HepG2 (cell line): ENCODE data around the gene RNF38. TPM values are rescaled to one million over a fixed set of nuclear protein-coding genes. Genes with fewer than 3 reads are reported as not detected.

Source experiments
- ATAC-seq: fragments of 200-7000 bp; cut with Tn5 transposase; 3 replicates; pipeline ENCODE4 v1.9.1; 2020; ENCODE audit warnings: mild to moderate bottlenecking, moderate library complexity
- BruUV-seq: library from RNA; stranded (reverse); fragments of 400-500 nt; replicated peaks from 2 replicates; lab custom pipeline; 2021; lab: Mats Ljungman, UMichigan
- CTCF ChIA-PET: fragments of 300-600 bp; formaldehyde crosslinking; extraction: SDS; loops from one replicate; lab custom pipeline; 2021; ENCODE audit warnings: low total read pairs, inconsistent platforms, low intra/inter-chr PET ratio; lab: Yijun Ruan, JAX
- POLR2A ChIA-PET: fragments of 350-600 bp; sonication (Branson Sonifier 250); formaldehyde crosslinking; loops from one replicate; lab custom pipeline; 2020; ENCODE audit warnings: antibody characterized with exemption, inconsistent platforms; lab: Yijun Ruan, JAX
- DNase-seq: peaks from one replicate; pipeline ENCODE4 v3.0.0-alpha.2; 2015; ENCODE audit warnings: low spot score
- FAIRE-seq: peaks from 3 replicates; lab custom pipeline; 2011; peaks lifted over from hg19 to GRCh38; lab: Jason Lieb, UNC
- H2AFZ ChIP-seq: one replicate; pipeline ENCODE4 v1.6.1; 2011; ENCODE audit warnings: low read length, inconsistent platforms
- H3K27ac ChIP-seq: fragments of 300-600 bp; 3 replicates; pipeline ENCODE4 v1.8.0; 2011; ENCODE audit warnings: mixed run types, mild to moderate bottlenecking, mixed read lengths, low read length, inconsistent platforms; ENCODE audit not compliant: insufficient read depth; ENCODE audit errors: extremely low read length
- H3K27me3 ChIP-seq, 2 experiments: fragments of 200-600 bp in 1 of 2; 2 replicates in 1 of 2; 3 replicates in 1 of 2; pipeline versions ENCODE4 v1.6.0 to v1.8.0; 2011; ENCODE audit warnings: low read length in 2 of 2, mild to moderate bottlenecking in 2 of 2, moderate library complexity in 2 of 2, inconsistent platforms in 1 of 2; ENCODE audit not compliant: insufficient read depth in 2 of 2, control insufficient read depth in 1 of 2
- H3K36me3 ChIP-seq, 2 experiments: fragments of 200-600 bp in 1 of 2; replicated peaks in 1 of 2; 2 replicates in 1 of 2; 3 replicates in 1 of 2; pipeline versions ENCODE4 v1.5.1 to v1.8.0; 2011; ENCODE audit warnings: low read length in 2 of 2, inconsistent platforms in 1 of 2; ENCODE audit not compliant: insufficient read depth in 2 of 2, control insufficient read depth in 1 of 2
- H3K4me1 ChIP-seq: 2 replicates; pipeline ENCODE4 v1.5.1; 2012; ENCODE audit warnings: low read length, inconsistent platforms; ENCODE audit not compliant: insufficient read depth
- H3K4me2 ChIP-seq: 2 replicates; pipeline ENCODE4 v1.6.0; 2011; ENCODE audit warnings: low read depth, low read length, inconsistent platforms
- H3K4me3 ChIP-seq, 3 experiments: fragments of 200-600 bp in 1 of 3; sonication (generic), shearing (Covaris generic) in 1 of 3; replicated peaks in 1 of 3; 2 replicates each; pipeline ENCODE4 v1.5.1; 2011 to 2016; ENCODE audit warnings: low read length in 3 of 3, inconsistent platforms in 2 of 3, low read depth in 2 of 3, mild to moderate bottlenecking in 2 of 3, control low read depth in 1 of 3, mixed read lengths in 1 of 3; ENCODE audit not compliant: insufficient read depth in 1 of 3
- H3K79me2 ChIP-seq: one replicate; pipeline ENCODE4 v1.6.1; 2011; ENCODE audit warnings: low read length, inconsistent platforms; ENCODE audit not compliant: insufficient read depth
- H3K9ac ChIP-seq: 2 replicates; pipeline ENCODE4 v1.6.0; 2011; ENCODE audit warnings: mild to moderate bottlenecking, low read depth, low read length, inconsistent platforms; ENCODE audit not compliant: insufficient read depth
- H3K9me3 ChIP-seq: 2 replicates; pipeline ENCODE4 v1.5.1; 2012; ENCODE audit warnings: mild to moderate bottlenecking, low read length
- H4K20me1 ChIP-seq: 2 replicates; pipeline ENCODE4 v1.6.0; 2011; ENCODE audit warnings: inconsistent platforms, mild to moderate bottlenecking, low read length, moderate library complexity; ENCODE audit not compliant: insufficient read depth
- BCL6 ChIP-seq: IDR thresholded peaks from 2 replicates; pipeline ENCODE4 v1.6.1; 2016; ENCODE audit warnings: missing genetic modification reagents, missing compliant biosample characterization
- CEBPB ChIP-seq: IDR thresholded peaks from 2 replicates; pipeline ENCODE4 v1.6.1; 2011; ENCODE audit warnings: low read depth, low read length, improper control_type of control experiment, borderline replicate concordance
- FOXJ3 ChIP-seq: sonication (generic); formaldehyde crosslinking; IDR thresholded peaks from 2 replicates; pipeline ENCODE4 v1.4.0; 2020; ENCODE audit warnings: missing genetic modification reagents, mild to moderate bottlenecking, borderline replicate concordance
- GLI4 ChIP-seq: sonication (generic); formaldehyde crosslinking; IDR thresholded peaks from 2 replicates; pipeline ENCODE4 v1.5.1; 2020; ENCODE audit warnings: missing genetic modification reagents, mild to moderate bottlenecking, moderate library complexity, borderline replicate concordance
- NFE2 ChIP-seq: sonication (generic); formaldehyde crosslinking; IDR thresholded peaks from 2 replicates; pipeline ENCODE4 v1.4.0; 2020; ENCODE audit warnings: missing genetic modification reagents
- NR2F1 ChIP-seq, 2 experiments: fragments of 450-650 bp in 1 of 2; formaldehyde crosslinking in 1 of 2; IDR thresholded peaks; 2 replicates each; pipeline versions ENCODE4 v1.5.0 to v1.6.1; 2016 to 2020; ENCODE audit warnings: mild to moderate bottlenecking in 1 of 2, missing compliant biosample characterization in 1 of 2, missing genetic modification reagents in 1 of 2, moderate library complexity in 1 of 2
- ZFX ChIP-seq: sonication (generic); formaldehyde crosslinking; IDR thresholded peaks from 2 replicates; pipeline ENCODE4 v1.4.0; 2020; ENCODE audit warnings: mild to moderate bottlenecking, low read depth, missing genetic modification reagents, moderate library complexity
- ZNF850 ChIP-seq: sonication (generic); formaldehyde crosslinking; conservative IDR thresholded peaks from 2 replicates; pipeline ENCODE4 v1.9.0; 2021; ENCODE audit warnings: mild to moderate bottlenecking, missing genetic modification reagents
- WGBS: methylation state at CpG from one replicate; pipeline ENCODE4 v1.1.6; 2017; ENCODE audit warnings: low lambda C conversion rate; 5-methylcytosine and 5-hydroxymethylcytosine counted together
- in situ Hi-C: cut with HindIII; loops from 2 replicates; pipeline ENCODE4 v1.10.0; 2017; ENCODE audit warnings: low pct_unique_long_range_greater_than_20kb; ENCODE audit not compliant: extremely low pct_ligation_motif_present
- intact Hi-C: fragments of 100-400 bp; cut with micrococcal nuclease; formaldehyde crosslinking; loops from one replicate; pipeline ENCODE4 v1.10.0; 2022; ENCODE audit not compliant: unreplicated experiment
- polyA plus RNA-seq, 8 experiments: library from polyadenylated mRNA; depleted of rRNA in 3 of 8; stranded (reverse) in 7 of 8; unstranded in 1 of 8; fragments of >200 nt; fragmentation: Illumina TruSeq in 4 of 8; extraction: Trizol in 4 of 8; gene quantifications; 2 replicates each; pipeline versions ENCODE4 v1.2.1 to v1.2.3, GENCODE V29; 2011 to 2016; ENCODE audit warnings: low read depth in 4 of 8, missing spikeins in 1 of 8, mixed read lengths in 1 of 8; ENCODE audit not compliant: insufficient read depth in 1 of 8
- total RNA-seq, 5 experiments: library from RNA; depleted of rRNA; stranded (reverse); fragments of >200 nt; fragmentation: Illumina TruSeq; extraction: Trizol; gene quantifications; 2 replicates each; pipeline ENCODE4 v1.2.3, GENCODE V29; 2016; ENCODE audit warnings: low read depth in 1 of 5
- TF ChIP-seq, protein P1 (sequence below): sonication (generic); formaldehyde crosslinking; conservative IDR thresholded peaks from 2 replicates; pipeline ENCODE4 v1.8.0; 2022; ENCODE audit warnings: low read depth, missing genetic modification reagents

The RNF38 gene
- total and polyA plus RNA-seq, 2 of the 13 experiments (the other 11 are each of a cell fraction or from before 2014, with no cell fraction given): 9.1 to 32.1 TPM

DNA sequence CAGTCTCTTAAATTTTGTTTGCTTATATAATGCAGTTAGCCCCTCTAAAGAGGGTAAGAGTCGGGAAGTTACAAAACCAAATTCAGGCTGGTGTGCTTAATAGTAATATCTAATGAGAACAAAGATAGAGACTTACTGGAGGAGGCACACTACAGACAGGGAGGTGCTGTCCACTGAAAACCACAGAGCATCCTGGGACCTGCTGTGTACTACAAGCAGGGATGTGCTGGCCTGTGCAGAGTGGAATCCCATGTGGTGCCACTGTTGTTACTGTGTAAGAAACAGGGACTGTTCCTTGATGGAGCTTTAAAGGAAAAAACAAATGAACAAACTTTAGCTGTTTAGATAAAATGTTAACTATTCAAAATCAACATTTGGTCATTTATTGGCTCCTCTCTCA, 42.4 kb downstream of the RNF38 start:
- Histone ChIP-seq H3K36me3 (peaks cover 10 to 61% of the 10 kb centered on the region in 2 experiments), H4K20me1 (no peaks in the 10 kb centered on the region), H3K9ac (no peak overlapping the region), H3K27ac (no peak overlapping the region), H2AFZ (no peak overlapping the region), H3K79me2 (no peaks in the 10 kb centered on the region), H3K9me3 (no peaks in the 10 kb centered on the region), H3K4me3 (no peak overlapping the region), H3K4me2 (no peak overlapping the region), H3K27me3 (no peaks in the 10 kb centered on the region), H3K4me1 (no peaks in the 10 kb centered on the region)
- CTCF ChIA-PET: no interaction called here
- 92% methylated on average over 1 of the region's 1 CpG for WGBS
- no peak for ATAC-seq
- intact Hi-C loops (no loop called here), in situ Hi-C loops (no loop called here)
- no TSS peak for BruUV-seq
- POLR2A ChIA-PET: no interaction called here
- FAIRE-seq: no peak
- TF ChIP-seq NR2F1 (CRISPR knock-in tag; IDR thresholded peaks at IDR 0.05) (no peak), BCL6 (no peak), ZNF850 (CRISPR knock-in tag) (no peak), FOXJ3 (CRISPR knock-in tag) (no peak), ZFX (CRISPR knock-in tag) (no peak), GLI4 (CRISPR knock-in tag) (no peak)
- TF ChIP-seq, protein P1, sequence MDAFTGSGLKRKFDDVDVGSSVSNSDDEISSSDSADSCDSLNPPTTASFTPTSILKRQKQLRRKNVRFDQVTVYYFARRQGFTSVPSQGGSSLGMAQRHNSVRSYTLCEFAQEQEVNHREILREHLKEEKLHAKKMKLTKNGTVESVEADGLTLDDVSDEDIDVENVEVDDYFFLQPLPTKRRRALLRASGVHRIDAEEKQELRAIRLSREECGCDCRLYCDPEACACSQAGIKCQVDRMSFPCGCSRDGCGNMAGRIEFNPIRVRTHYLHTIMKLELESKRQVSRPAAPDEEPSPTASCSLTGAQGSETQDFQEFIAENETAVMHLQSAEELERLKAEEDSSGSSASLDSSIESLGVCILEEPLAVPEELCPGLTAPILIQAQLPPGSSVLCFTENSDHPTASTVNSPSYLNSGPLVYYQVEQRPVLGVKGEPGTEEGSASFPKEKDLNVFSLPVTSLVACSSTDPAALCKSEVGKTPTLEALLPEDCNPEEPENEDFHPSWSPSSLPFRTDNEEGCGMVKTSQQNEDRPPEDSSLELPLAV (CRISPR knock-in tag): no peak
- DNase-seq: no peak

DNA sequence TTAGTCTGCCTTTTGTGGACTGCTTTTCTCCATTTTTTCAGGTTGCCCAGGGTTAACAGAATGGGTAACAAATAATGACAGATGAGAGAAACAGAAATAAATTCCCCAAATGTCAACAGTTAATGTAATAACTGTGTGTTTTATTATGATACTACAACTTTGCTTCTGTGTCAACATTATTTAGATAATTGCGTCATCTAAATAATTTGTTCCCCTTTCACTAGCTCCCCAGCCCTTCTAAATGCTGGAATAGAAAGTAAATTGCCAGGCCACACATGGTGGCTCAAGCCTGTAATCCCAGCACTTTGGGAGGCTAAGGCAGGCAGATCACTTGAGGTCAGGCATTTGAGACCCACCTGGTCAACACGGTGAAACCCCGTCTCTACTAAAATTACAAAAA, 53.5 kb downstream of the RNF38 start:
- H3K27me3 ChIP-seq: no peaks in the 10 kb centered on the region
- H2AFZ ChIP-seq: no peak overlapping the region
- no peaks in the 10 kb centered on the region for H4K20me1 ChIP-seq
- ATAC-seq (no peak), DNase-seq (no peak), FAIRE-seq (no peak)
- H3K9ac ChIP-seq: no peak overlapping the region
- POLR2A ChIA-PET: no interaction called here
- H3K27ac ChIP-seq: no peak overlapping the region
- WGBS: 96% methylated on average over 3 of the region's 3 CpGs
- no peaks in the 10 kb centered on the region for H3K79me2 ChIP-seq
- H3K4me1 ChIP-seq: peaks cover 7% of the 10 kb centered on the region
- no TSS peak for BruUV-seq
- H3K9me3 ChIP-seq: no peaks in the 10 kb centered on the region
- H3K4me2 ChIP-seq: no peak overlapping the region
- no peak overlapping the region for H3K4me3 ChIP-seq
- H3K36me3 ChIP-seq: peaks cover 11 to 81% of the 10 kb centered on the region in 2 experiments; a peak in 4 of 5 replicates
- CTCF ChIA-PET: no interaction called here
- in situ Hi-C loops (no loop called here), intact Hi-C loops (no loop called here)
- TF ChIP-seq NFE2 (no peak), CEBPB (peak; percentile 14; the same call in 1 of the 2 replicates)
- TF ChIP-seq, all 625 proteins: peak for 1
